ENCODE measurements around the gene NAB2. TPM values are rescaled to one million over a fixed set of nuclear protein-coding genes. Genes with fewer than 3 reads are reported as not detected.

Gene NAB2
- polyA plus RNA-seq, 1 donor (not counting 4 experiments of a cell fraction or from before 2014, with no cell fraction given) = 22.0 TPM

DNA sequence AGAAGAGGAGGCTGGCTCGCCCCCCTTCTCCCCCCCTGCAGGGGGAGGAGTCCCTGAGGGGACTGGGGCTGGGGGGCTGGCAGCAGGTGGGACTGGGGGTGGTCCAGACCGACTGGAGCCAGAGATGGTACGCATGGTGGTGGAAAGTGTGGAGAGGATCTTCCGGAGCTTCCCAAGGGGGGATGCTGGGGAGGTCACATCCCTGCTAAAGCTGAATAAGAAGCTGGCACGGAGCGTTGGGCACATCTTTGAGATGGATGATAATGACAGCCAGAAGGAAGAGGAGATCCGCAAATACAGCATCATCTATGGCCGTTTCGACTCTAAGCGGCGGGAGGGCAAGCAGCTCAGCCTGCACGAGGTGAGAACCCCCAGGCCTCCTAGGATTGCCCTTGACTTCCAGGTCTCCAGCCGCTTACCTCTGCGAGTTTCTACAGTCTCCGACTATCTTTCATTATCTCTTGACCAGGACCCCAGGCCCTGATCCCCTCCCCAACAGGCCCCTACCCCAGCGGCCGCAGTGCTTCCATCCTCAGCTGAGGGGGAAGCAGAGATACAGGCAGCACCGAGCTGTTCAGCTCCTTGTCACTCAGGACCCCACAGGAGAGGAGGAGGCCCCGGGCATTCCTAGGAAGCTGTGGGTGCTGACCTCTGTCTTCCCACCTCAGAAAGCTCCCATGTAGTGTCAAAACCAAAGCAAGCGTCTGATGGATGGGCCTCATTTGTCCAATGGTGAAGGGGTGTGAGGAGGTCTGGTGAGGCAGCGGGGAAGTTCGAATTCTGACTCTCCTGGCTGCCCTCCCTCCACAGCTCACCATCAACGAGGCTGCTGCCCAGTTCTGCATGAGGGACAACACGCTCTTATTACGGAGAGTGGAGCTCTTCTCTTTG, 3.0 kb downstream of the NAB2 start:
- Histone ChIP-seq H4K20me1 (ENCODE audit: control insufficient read depth, extremely low read depth, insufficient read depth, low read length) (peaks cover 4% of the 10 kb centered on the region), H3K4me3 (ENCODE audit: control insufficient read depth in 2 of 3, extremely low read depth in 1 of 3, insufficient read depth in 2 of 3, low read depth in 1 of 3, low read length in 3 of 3) (no peak overlapping the region), H3K27me3 (ENCODE audit: control insufficient read depth, extremely low read depth, insufficient read depth, low read length) (no peaks in the 10 kb centered on the region), H3K27ac (ENCODE audit: control insufficient read depth, insufficient read depth, low read length) (no peak overlapping the region), H3K79me2 (ENCODE audit: control insufficient read depth, insufficient read depth, low read length) (peaks cover 18% of the 10 kb centered on the region), H3K9me1 (ENCODE audit: control insufficient read depth, extremely low read depth, insufficient read depth, low read length) (no peaks in the 10 kb centered on the region), H3K36me3 (ENCODE audit: control insufficient read depth in 2 of 2, extremely low read depth in 1 of 2, insufficient read depth in 2 of 2, low read length in 2 of 2) (peaks cover 10 to 21% of the 10 kb centered on the region in 2 experiments), H3K9me3 (ENCODE audit: control insufficient read depth, low read depth, low read length) (no peaks in the 10 kb centered on the region), H2AFZ (ENCODE audit: control insufficient read depth, low read length) (no peak overlapping the region), H3K9ac (ENCODE audit: control insufficient read depth, extremely low read depth, insufficient read depth, low read length) (no peak overlapping the region), H3K4me1 (ENCODE audit: control insufficient read depth, extremely low read depth, insufficient read depth, low read length) (peaks cover 49% of the 10 kb centered on the region), H3K4me2 (ENCODE audit: control insufficient read depth, extremely low read depth, insufficient read depth, low read depth, low read length) (no peak overlapping the region)
- DNase-seq (ENCODE audit: low read depth, low spot score) (no peak), FAIRE-seq (no peak)
- TF ChIP-seq, protein P1, sequence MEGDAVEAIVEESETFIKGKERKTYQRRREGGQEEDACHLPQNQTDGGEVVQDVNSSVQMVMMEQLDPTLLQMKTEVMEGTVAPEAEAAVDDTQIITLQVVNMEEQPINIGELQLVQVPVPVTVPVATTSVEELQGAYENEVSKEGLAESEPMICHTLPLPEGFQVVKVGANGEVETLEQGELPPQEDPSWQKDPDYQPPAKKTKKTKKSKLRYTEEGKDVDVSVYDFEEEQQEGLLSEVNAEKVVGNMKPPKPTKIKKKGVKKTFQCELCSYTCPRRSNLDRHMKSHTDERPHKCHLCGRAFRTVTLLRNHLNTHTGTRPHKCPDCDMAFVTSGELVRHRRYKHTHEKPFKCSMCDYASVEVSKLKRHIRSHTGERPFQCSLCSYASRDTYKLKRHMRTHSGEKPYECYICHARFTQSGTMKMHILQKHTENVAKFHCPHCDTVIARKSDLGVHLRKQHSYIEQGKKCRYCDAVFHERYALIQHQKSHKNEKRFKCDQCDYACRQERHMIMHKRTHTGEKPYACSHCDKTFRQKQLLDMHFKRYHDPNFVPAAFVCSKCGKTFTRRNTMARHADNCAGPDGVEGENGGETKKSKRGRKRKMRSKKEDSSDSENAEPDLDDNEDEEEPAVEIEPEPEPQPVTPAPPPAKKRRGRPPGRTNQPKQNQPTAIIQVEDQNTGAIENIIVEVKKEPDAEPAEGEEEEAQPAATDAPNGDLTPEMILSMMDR (optimal IDR thresholded peaks at IDR 0.05 in 1 of 3, IDR thresholded peaks at IDR 0.05 in 1 of 3, conservative IDR thresholded peaks at IDR 0.05 in 1 of 3; ENCODE audit: extremely low read depth in 1 of 3, insufficient read depth in 2 of 3, low read length in 3 of 3) = no peak
- no peak for TF ChIP-seq EZH2 (IDR thresholded peaks at IDR 0.05; ENCODE audit: low read length)
- dilution Hi-C loops (cut with MboI; ENCODE audit: extremely low pct_ligation_motif_present, low sequenced_read_pairs) = no loop called here

DNA sequence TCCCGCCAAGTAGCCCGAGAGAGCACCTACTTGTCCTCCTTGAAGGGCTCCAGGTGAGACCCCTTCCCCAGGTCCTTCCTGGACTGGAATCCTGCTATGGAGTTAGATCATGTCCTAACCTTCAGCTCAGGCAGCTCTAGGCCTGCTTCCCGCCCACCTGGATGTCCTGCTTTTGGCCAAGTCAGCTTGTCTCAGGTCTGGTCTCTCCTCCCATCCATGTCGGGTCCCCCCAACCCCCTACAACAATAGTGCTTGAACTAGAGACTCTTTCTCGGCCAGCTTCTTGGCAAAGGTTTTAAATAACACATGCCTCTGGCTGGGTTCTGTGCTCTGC, 3.6 kb downstream of the NAB2 start:
- no peak overlapping the region for H2AFZ ChIP-seq (ENCODE audit: control insufficient read depth, low read length)
- H3K4me3 ChIP-seq (ENCODE audit: control insufficient read depth in 2 of 3, extremely low read depth in 1 of 3, insufficient read depth in 2 of 3, low read depth in 1 of 3, low read length in 3 of 3) = no peak overlapping the region
- H3K27me3 ChIP-seq (ENCODE audit: control insufficient read depth, extremely low read depth, insufficient read depth, low read length) = no peaks in the 10 kb centered on the region
- FAIRE-seq = no peak
- no peak overlapping the region for H3K9ac ChIP-seq (ENCODE audit: control insufficient read depth, extremely low read depth, insufficient read depth, low read length)
- no peak overlapping the region for H3K27ac ChIP-seq (ENCODE audit: control insufficient read depth, insufficient read depth, low read length)
- H3K4me2 ChIP-seq (ENCODE audit: control insufficient read depth, extremely low read depth, insufficient read depth, low read depth, low read length) = no peak overlapping the region
- TF ChIP-seq, protein P1 (optimal IDR thresholded peaks at IDR 0.05 in 1 of 3, IDR thresholded peaks at IDR 0.05 in 1 of 3, conservative IDR thresholded peaks at IDR 0.05 in 1 of 3; ENCODE audit: extremely low read depth in 1 of 3, insufficient read depth in 2 of 3, low read length in 3 of 3) = no peak
- no peak for TF ChIP-seq EZH2 (IDR thresholded peaks at IDR 0.05; ENCODE audit: low read length)
- no peaks in the 10 kb centered on the region for H3K9me1 ChIP-seq (ENCODE audit: control insufficient read depth, extremely low read depth, insufficient read depth, low read length)
- dilution Hi-C loops (cut with MboI; ENCODE audit: extremely low pct_ligation_motif_present, low sequenced_read_pairs) = no loop called here
- H3K36me3 ChIP-seq (ENCODE audit: control insufficient read depth in 2 of 2, extremely low read depth in 1 of 2, insufficient read depth in 2 of 2, low read length in 2 of 2) = peaks cover 13 to 27% of the 10 kb centered on the region in 2 experiments
- peaks cover 18% of the 10 kb centered on the region for H3K79me2 ChIP-seq (ENCODE audit: control insufficient read depth, insufficient read depth, low read length)
- H3K4me1 ChIP-seq (ENCODE audit: control insufficient read depth, extremely low read depth, insufficient read depth, low read length) = peaks cover 50% of the 10 kb centered on the region
- H4K20me1 ChIP-seq (ENCODE audit: control insufficient read depth, extremely low read depth, insufficient read depth, low read length) = peaks cover 4% of the 10 kb centered on the region
- no peaks in the 10 kb centered on the region for H3K9me3 ChIP-seq (ENCODE audit: control insufficient read depth, low read depth, low read length)
- no peak for DNase-seq (ENCODE audit: low read depth, low spot score)

All from keratinocyte (primary cell).